Endodermal cell (in vitro differentiated cells): Measurements from ENCODE around the gene CARS2. TPM values are rescaled to one million over a fixed set of nuclear protein-coding genes. Genes with fewer than 3 reads are reported as not detected.

Experiments
- DNase-seq: peaks from one replicate; pipeline ENCODE4 v3.0.0-alpha.2; 2017
- H3K27ac ChIP-seq: 2 replicates; pipeline ENCODE4 v1.5.1; 2013; ENCODE audit warnings: mild to moderate bottlenecking, low read depth, low read length, moderate library complexity
- H3K27me3 ChIP-seq: 2 replicates; pipeline ENCODE4 v1.6.1; 2013; ENCODE audit warnings: mild to moderate bottlenecking, low read length, moderate library complexity; ENCODE audit not compliant: insufficient read depth, control insufficient read depth, poor library complexity, severe bottlenecking
- H3K36me3 ChIP-seq: 2 replicates; pipeline ENCODE4 v1.7.0; 2013; ENCODE audit warnings: mild to moderate bottlenecking, low read length, moderate library complexity; ENCODE audit not compliant: control insufficient read depth, insufficient read depth
- H3K4me1 ChIP-seq: one replicate; pipeline ENCODE4 v1.7.0; 2013; ENCODE audit warnings: low read length; ENCODE audit not compliant: control insufficient read depth, insufficient read depth
- H3K4me3 ChIP-seq: 2 replicates; pipeline ENCODE4 v1.5.1; 2013; ENCODE audit warnings: mild to moderate bottlenecking, low read length, moderate library complexity
- H3K9ac ChIP-seq: 2 replicates; pipeline ENCODE4 v1.6.1; 2013; ENCODE audit warnings: mild to moderate bottlenecking, low read length, moderate library complexity; ENCODE audit not compliant: poor library complexity, severe bottlenecking; ENCODE audit errors: extremely low read depth
- H3K9me3 ChIP-seq: 2 replicates; pipeline ENCODE4 v1.6.1; 2013; ENCODE audit warnings: mild to moderate bottlenecking, low read length, moderate library complexity; ENCODE audit not compliant: control insufficient read depth
- H3K27ac Mint-ChIP-seq: 2 replicates; pipeline ENCODE4 v1.8.0; 2020; ENCODE audit warnings: mixed read lengths
- H3K27me3 Mint-ChIP-seq: 2 replicates; pipeline ENCODE4 v1.8.0; 2021; ENCODE audit warnings: mild to moderate bottlenecking, mixed read lengths; ENCODE audit not compliant: insufficient read depth
- H3K36me3 Mint-ChIP-seq: 2 replicates; pipeline ENCODE4 v1.8.0; 2020; ENCODE audit warnings: low read depth, mixed read lengths
- H3K4me1 Mint-ChIP-seq: 2 replicates; pipeline ENCODE4 v1.8.0; 2020; ENCODE audit warnings: mixed read lengths
- H3K4me3 Mint-ChIP-seq: 2 replicates; pipeline ENCODE4 v1.8.0; 2020; ENCODE audit warnings: mild to moderate bottlenecking, moderate library complexity, mixed read lengths
- H3K9me3 Mint-ChIP-seq: 2 replicates; pipeline ENCODE4 v1.8.0; 2020; ENCODE audit warnings: mild to moderate bottlenecking, mixed read lengths
- WGBS, 2 experiments: methylation state at CpG; one replicate each; pipeline versions ENCODE4 v1.1.5 to v1.1.7; 2013; ENCODE audit warnings: missing lambda C conversion rate in 2 of 2, mixed read lengths in 1 of 2; ENCODE audit not compliant: insufficient coverage in 1 of 2, insufficient read length in 1 of 2; 5-methylcytosine and 5-hydroxymethylcytosine counted together
- total RNA-seq, 2 donors: library from RNA; stranded (reverse); fragmentation: NEBNext Ultra II Directional in 1 of 2; extraction: Animal tissue kit (Norgen Biotek cat#: 25700) in 1 of 2; gene quantifications; 2 replicates in 1 of 2; 3 replicates in 1 of 2; pipeline ENCODE4 v1.2.1, GENCODE V29; 2021
- TF ChIP-seq, protein P1 (sequence below): fragments of 200-600 bp; sonication (generic); conservative IDR thresholded peaks from 2 replicates; pipeline ENCODE4 v1.5.0; 2021; ENCODE audit warnings: antibody characterized with exemption, mild to moderate bottlenecking

CARS2 gene
- total RNA-seq, 2 donors from 2014 or later = 53.0 to 53.2 TPM

DNA sequence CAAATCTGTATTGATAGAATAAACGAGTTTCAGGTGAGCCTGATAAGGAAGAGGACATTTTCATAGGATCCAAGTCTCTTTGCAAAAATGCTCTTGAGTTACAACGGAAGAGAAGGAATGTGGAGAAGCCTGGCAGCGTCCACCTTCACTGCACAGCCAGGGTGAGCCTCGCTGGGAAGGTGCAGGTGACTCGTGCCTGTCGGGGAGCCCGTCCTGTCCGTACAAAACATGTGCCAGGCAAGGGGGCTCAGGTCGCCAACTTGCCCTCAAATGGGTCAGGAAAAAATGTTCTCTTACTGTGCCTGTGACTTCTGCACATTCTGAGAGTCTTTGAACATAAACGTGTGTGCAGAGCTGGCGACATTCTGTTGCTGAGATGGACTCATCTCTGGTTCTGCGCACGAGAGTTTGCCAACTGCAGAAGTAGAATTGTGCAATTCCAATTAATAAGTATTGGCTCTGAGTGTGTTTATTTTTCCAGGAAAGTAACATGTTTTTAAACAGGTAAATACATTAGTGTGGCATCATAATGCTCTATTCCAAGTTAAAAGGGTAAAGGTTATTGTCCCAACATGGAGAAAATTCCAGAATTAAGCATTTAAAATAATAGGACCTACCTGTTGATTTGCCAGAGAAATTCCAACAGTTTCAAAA lies 62.0 kb downstream of the CARS2 start:
- peaks cover 41% of the 10 kb centered on the region for H3K36me3 ChIP-seq
- no peaks in the 10 kb centered on the region for H3K9me3 Mint-ChIP-seq
- no peak overlapping the region for H3K9ac ChIP-seq
- WGBS, 2 experiments = 94 to 95% methylated on average over 13 of the region's 13 CpGs
- H3K36me3 Mint-ChIP-seq = peaks cover 46% of the 10 kb centered on the region
- no peaks in the 10 kb centered on the region for H3K9me3 ChIP-seq
- peaks cover 23% of the 10 kb centered on the region for H3K4me1 Mint-ChIP-seq
- no peaks in the 10 kb centered on the region for H3K27me3 Mint-ChIP-seq
- no peak overlapping the region for H3K4me3 Mint-ChIP-seq
- H3K4me3 ChIP-seq = no peak overlapping the region
- H3K4me1 ChIP-seq = peaks cover 13% of the 10 kb centered on the region
- H3K27me3 ChIP-seq = no peaks in the 10 kb centered on the region
- TF ChIP-seq, protein P1, sequence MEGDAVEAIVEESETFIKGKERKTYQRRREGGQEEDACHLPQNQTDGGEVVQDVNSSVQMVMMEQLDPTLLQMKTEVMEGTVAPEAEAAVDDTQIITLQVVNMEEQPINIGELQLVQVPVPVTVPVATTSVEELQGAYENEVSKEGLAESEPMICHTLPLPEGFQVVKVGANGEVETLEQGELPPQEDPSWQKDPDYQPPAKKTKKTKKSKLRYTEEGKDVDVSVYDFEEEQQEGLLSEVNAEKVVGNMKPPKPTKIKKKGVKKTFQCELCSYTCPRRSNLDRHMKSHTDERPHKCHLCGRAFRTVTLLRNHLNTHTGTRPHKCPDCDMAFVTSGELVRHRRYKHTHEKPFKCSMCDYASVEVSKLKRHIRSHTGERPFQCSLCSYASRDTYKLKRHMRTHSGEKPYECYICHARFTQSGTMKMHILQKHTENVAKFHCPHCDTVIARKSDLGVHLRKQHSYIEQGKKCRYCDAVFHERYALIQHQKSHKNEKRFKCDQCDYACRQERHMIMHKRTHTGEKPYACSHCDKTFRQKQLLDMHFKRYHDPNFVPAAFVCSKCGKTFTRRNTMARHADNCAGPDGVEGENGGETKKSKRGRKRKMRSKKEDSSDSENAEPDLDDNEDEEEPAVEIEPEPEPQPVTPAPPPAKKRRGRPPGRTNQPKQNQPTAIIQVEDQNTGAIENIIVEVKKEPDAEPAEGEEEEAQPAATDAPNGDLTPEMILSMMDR = no peak
- no peak overlapping the region for H3K27ac ChIP-seq
- H3K27ac Mint-ChIP-seq = no peak overlapping the region
- peak; percentile 38 for DNase-seq

DNA sequence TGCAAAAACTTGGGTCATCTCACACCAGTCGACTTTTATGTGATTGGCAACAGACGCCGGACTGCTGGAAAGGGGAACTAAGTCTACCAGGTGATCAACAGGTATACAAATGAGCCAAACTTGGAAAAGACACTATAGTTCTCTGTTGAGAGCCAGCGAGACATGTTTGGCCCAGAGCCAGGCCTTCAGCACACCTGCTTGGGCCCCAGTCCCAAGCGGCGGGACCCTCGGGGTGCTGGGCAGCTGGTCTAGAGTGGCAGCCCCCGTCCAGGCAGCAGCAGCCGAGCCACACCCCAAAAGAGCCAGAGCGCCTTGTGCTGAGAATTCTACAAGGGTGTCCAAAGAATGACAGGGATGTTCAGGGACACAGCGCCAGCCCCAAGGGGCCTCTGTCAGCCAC lies 62.6 kb downstream of the CARS2 start:
- H3K27ac ChIP-seq = no peak overlapping the region
- DNase-seq = peak; percentile 32
- TF ChIP-seq, protein P1 = no peak

GRCh38 chr13:110642291-110642981 lies 63.5 kb downstream of the CARS2 start:
- no peak overlapping the region for H3K4me3 ChIP-seq
- DNase-seq = peak; percentile 42
- Mint-ChIP-seq H3K4me1 (peaks cover 30% of the 10 kb centered on the region), H3K9me3 (no peaks in the 10 kb centered on the region), H3K27me3 (no peaks in the 10 kb centered on the region), H3K27ac (no peak overlapping the region), H3K36me3 (peaks cover 57% of the 10 kb centered on the region), H3K4me3 (no peak overlapping the region)
- no peak overlapping the region for H3K27ac ChIP-seq
- H3K36me3 ChIP-seq = peaks cover 55% of the 10 kb centered on the region
- no peaks in the 10 kb centered on the region for H3K27me3 ChIP-seq
- peaks cover 18% of the 10 kb centered on the region for H3K4me1 ChIP-seq
- H3K9ac ChIP-seq = no peak overlapping the region
- WGBS, 2 experiments = 94 to 95% methylated on average over 37 to 40 of the region's 40 CpGs
- H3K9me3 ChIP-seq = no peaks in the 10 kb centered on the region
- TF ChIP-seq, protein P1 = no peak

More for the DNA sequence above, 62.6 kb downstream of the CARS2 start:
- 95% methylated on average over 7 to 11 of the region's 11 CpGs for WGBS, 2 experiments
- H3K36me3 ChIP-seq = peaks cover 47% of the 10 kb centered on the region
- H3K9me3 ChIP-seq = no peaks in the 10 kb centered on the region
- no peak overlapping the region for H3K4me3 ChIP-seq
- peaks cover 51% of the 10 kb centered on the region for H3K36me3 Mint-ChIP-seq
- no peak overlapping the region for H3K27ac Mint-ChIP-seq
- H3K4me1 ChIP-seq = peaks cover 16% of the 10 kb centered on the region
- H3K9ac ChIP-seq = no peak overlapping the region
- H3K27me3 ChIP-seq = no peaks in the 10 kb centered on the region
- no peaks in the 10 kb centered on the region for H3K27me3 Mint-ChIP-seq
- peaks cover 29% of the 10 kb centered on the region for H3K4me1 Mint-ChIP-seq
- no peaks in the 10 kb centered on the region for H3K9me3 Mint-ChIP-seq
- no peak overlapping the region for H3K4me3 Mint-ChIP-seq
